ENCODE measurements around the gene TIMELESS.
"Not testable (repeated sequence)": the region's sequence is repeated elsewhere in the genome, so short reads cannot be mapped to it uniquely, and the experiment has no call there.

Gene TIMELESS

DNA sequence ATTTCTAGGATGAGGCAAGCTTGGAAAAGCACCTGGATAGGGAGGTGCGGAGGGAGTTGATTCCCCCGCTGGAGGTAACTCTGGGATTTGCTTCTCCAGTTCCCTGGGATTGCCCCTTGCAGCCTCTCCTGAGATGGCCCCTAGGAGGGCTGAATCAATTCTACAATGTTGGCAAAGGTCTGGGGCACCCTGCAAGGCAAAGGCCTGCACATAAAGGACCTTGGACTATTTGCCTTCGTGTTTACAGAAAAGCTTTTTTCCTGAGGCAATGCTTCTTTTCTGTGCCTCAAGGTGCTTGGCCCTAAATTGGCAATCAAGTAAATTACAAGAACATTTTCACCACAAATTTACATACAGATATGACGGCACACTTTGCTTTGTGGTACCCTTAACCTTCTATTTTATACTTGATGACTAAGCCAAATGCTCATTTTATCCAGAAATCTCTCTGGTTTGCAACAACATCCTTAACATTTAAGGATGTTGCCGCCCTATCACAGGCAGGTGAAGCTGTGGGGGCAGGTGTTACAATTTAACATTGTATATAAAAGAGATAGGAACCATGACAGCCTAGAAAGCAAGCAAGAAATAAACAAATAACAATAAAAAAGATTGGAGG lies 40.3 kb downstream of the TIMELESS start:
- DNase-seq: no peak

DNA sequence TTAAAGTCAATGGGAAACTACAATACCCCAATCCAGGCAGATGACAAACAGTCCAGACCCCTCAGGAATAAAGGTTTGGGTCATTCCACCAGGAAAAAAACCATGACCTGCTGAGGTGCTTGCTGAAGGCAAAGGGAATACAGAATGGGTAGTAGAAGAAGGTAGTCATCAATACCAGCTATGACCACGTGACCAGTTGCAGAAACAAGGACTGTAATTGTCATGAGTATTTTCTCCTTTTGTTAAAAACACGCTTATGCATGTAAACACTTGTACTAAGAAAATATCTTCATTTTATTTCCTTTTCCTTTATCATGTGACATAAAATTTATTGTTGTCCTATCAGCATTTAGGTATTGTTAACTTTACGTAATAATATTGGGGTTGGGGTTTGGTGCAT lies 45.0 kb downstream of the TIMELESS start:
- DNase-seq: not testable (repeated sequence)

DNA sequence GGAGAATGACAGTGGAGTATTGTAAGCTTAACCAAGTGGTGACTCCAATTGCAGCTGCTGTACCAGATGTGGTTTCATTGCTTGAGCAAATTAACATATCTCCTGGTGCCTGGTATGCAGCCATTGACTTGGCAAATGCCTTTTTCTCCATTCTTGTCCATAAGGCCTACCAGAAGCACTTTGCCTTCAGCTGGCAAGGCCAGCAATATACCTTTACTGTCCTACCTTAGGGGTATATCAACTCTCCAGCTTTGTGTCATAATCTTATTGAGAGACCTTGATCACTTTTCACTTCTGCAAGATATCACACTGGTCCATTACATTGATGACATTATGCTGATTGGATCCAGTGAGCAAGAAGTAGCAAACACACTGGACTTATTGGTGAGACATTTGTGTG lies 47.6 kb downstream of the TIMELESS start:
- not testable (repeated sequence) for DNase-seq

DNA sequence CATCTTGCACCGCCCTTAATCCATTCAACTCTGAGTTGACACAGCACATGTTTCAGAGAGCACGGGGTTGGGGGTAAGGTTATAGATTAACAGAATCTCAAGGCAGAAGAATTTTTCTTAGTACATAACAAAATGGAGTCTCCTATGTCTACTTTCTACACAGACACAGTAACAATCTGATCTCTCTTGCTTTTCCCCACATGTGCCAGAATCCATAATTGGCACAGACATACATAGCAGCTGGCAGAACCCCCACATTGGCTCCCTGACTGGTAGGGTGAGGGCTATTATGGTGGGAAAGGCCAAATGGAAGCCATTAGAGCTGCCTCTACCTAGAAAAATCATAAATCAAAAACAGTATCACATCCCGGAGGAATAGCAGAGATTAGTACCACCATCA lies 48.1 kb downstream of the TIMELESS start:
- DNase-seq: not testable (repeated sequence)

DNA sequence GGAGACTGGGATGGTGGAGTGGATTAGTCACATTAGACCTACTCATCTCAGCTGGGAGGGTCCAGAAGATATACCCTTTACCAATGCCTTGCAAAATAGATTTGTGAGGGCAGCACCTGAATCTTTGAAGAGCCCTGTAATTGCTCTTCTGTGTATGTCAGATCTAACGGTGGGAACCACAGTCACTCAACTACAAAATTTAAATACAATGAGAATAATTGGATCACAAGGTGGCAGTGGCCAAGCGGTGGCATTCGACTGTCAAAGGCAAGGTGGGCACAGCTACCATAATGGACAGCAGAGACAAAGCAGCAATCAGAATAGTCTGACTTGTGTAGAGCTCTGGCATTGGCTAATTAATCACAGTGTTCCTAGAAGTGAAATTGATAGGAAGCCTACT lies 49.8 kb downstream of the TIMELESS start:
- not testable (repeated sequence) for DNase-seq

DNA sequence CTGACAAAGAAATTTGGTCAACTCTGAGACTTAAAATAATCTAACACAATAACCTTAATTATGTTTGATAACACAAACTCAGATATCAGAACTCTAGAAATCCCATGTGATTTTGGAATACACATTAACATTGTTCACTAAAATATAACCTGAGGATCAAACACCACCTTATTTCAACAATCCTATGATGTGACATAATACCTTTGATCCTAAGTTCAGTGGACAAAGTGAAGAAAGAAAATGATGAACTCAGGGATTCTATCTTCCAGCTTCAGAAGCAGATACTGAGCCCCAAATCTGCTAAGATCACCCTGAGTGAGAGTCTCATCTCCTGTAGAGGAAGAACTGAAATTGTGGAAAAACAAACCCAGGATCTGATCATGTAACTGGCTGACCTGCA lies 50.9 kb downstream of the TIMELESS start:
- no peak for DNase-seq

GRCh38 chr12:56392331-56392730 lies 56.9 kb downstream of the TIMELESS start:
- DNase-seq: no peak

- no peak for DNase-seq
Observed at GRCh38 chr12:56391721-56392120, 57.5 kb downstream of the TIMELESS start.

DNA sequence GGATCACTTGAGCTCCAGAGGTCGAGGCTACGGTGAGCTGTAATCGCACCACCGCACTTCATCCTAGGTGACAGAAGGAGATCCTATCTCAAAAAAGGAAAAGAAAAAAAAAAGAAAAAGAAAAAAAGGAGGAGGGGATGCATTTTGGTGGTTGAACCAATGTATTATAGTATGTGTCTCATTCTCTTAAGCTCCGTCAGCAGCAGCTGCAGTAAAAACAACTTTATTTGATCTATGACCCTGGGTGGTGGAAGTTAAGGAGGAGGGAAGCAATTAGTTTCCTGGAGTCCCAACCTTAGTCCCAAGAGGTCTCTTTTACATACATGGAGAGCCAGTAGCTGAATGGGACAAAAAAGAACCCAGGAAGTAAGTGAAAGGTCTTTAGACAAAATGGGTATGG lies 59.8 kb downstream of the TIMELESS start:
- no peak for DNase-seq

GRCh38 chr12:56387152-56387736 lies 62.0 kb downstream of the TIMELESS start:
- no peak for DNase-seq

DNA sequence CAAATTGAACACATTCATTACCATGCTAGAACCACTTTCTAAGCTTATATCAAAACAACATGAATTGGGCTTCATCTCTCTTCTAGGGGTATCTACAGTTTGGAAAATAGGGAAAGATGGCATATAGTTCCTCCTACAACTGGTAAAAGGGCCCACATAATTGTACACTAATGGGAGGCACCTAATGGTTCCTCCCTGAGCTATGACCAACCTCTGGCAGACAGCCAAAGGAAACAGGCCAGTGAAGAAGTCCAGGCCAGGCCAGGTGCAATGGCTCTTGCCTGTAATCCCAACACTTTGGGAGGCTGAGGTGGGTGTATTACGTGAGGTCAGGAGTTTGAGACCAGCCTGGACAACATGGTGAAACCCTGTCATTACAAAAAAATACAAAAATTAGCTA lies 63.4 kb downstream of the TIMELESS start:
- DNase-seq: no peak

DNA sequence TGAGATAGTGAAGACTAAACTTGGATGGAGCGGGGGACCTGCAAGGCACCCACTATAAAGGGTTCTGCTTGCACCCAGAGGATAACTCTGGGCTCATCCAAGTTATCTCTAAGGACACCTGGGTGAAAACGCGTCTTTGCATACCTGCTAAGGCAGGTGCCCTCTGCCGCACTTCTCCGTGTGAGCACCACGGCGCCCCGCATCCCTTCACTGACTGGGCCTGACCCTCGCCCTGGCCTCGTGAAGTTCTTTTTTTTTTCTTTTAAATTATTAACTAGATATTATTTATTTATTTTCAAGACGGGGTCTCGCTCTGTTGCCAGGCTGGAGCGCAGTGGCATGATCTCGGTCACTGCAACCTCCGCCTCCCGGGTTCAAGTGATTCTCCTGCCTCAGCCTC lies 66.6 kb downstream of the TIMELESS start:
- DNase-seq: no peak

- no peak for DNase-seq
Observed at GRCh38 chr12:56377989-56378316, 71.3 kb downstream of the TIMELESS start.

DNA sequence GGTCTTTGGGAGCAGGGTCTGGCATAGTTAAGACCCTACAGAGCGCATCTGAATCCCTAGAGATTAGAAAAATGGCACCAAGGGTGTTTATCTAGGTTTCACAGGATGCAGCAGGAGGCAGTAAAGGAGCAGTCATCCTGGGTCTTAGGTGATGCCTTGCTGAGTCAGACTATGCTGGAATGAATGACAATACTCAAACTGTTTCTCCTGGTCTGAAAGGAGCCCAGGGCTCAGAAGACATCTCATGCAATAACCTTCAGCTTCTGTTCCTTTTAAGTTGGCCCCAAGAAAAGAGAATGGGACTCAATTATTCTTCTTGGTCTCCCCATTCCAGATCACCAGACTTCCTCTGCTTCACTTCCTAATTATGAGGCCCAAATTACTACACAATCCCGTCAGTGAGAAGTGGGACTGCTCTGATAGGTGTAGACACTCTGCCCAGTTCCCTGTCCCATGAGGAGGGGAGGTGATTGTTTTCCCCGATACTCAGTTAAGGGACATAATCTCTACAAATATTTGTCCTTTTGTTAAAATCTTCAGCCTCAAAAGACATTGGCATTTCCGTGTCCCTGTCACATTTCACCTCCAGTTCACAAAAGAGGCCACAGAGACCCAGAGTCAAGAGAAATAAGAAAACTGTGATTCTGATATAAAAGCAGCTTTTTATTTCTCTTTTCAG lies 71.8 kb downstream of the TIMELESS start:
- DNase-seq: no peak

DNA sequence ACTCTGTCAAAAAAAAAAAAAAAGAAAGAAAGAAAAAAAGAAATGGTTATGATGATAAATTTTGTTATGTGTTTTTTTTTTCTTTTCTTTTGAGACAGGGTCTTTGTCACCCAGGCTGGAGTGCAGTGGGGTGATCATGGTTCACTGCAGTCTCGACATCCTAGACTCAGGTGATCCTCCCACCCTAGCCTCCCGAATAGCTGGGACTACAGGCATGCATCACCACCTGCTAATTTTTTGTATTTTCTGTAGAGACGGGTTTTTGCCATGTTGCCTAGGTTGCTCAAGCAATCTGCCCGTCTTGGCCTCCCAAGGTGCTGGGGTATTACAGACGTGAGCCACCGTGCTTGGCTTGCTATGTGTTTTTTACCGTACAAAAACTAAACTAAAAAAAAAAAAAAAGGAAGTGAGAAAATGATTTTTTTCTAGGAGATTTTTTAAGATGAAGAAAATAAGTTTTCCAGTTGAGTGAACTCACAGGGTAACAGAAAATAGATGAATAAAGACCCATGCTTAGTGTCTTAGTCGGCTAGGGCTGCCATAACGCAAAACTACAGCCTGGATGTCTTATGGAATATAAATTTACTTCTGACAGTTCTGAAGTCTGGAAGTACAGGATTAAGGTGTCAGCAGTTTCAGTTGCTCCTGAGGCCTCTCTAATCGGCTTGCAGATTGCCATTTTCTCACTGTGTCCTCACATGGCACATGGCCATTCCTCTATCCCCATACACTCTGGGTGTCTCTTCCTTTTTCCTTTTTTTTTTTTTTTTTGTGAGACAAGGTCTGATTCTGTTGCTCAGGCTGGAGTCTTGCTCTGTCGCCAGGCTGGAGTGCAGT lies 73.4 kb downstream of the TIMELESS start:
- DNase-seq: no peak

GRCh38 chr12:56374726-56375597 lies 74.3 kb downstream of the TIMELESS start:
- DNase-seq: no peak

- DNase-seq: no peak
Observed at GRCh38 chr12:56373515-56373914, 75.7 kb downstream of the TIMELESS start.

DNA sequence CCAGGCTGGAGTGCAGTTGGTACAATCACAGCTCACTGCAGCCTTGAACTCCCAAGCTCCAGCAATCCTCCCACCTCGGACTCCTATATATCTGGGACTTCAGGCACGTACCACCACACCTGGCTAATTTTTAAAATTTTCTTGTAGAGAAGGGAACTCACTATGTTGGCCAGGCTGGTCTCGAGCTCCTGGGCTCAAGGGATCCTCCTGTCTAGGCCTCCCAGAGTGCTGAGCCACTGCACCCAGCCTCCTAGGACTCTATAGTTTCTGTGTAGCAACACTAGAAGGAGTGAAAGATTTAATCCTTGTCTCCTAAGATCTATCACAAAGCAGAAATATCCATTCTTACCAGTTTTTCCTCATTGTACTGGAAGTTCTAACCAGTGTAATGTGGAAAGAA lies 82.3 kb downstream of the TIMELESS start:
- DNase-seq: no peak
